ENCODE measurements around the gene ZP1.

ZP1 gene

DNA sequence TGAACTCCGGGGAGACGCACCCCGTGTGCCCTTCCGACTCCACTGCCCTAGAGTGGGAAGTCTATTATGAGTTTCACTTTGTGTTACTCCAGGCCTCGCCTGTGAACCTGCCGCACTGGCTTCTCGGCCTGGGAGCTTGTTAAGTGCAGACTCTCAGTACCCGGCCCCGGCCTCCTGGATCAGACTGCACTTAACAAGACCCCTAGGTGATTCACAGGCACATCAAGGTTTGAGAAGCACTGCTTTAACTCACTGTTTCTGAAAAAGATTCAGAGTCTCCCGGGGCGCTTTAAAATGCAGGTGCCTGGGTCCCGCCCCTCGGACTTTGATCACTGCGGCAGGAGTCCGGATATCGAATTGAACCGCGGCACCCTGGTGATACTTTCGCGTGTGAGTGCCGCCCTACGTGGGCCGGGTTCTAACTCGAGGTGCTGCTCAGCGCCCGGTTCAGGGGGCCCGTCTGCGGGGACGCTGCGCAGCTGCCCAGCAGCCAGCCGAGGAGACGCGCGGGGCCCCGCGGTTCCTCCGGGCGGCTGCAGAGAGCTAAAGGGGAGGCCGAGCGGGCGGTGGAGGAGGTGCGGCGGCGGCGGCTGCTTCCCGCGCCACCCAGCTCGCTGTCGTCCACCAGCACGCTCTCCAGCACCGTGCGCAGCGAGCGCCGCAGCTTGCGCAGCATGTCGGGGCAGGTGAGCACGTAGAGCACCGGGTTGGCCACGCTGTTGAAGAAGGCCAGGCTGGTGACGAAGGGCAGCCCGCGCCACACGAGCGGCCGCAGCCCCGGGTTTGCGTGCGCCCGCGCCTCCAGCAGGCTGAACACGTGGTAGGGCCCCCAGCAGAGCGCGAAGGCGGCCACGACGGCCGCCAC is 15.0 kb upstream of the ZP1 start:
- peaks cover 4% of the 10 kb centered on the region for H3K4me1 Mint-ChIP-seq (ENCODE audit: low read depth)
- H3K9me3 Mint-ChIP-seq, result no peaks in the 10 kb centered on the region
- no peaks in the 10 kb centered on the region for H3K27me3 Mint-ChIP-seq
- H3K27ac Mint-ChIP-seq, result no peak overlapping the region
- no peak overlapping the region for H3K4me3 Mint-ChIP-seq
- peaks cover 48% of the 10 kb centered on the region for H3K36me3 Mint-ChIP-seq (ENCODE audit: low read depth)

GRCh38 chr11:60852982-60853950 is 14.1 kb upstream of the ZP1 start:
- H3K9me3 Mint-ChIP-seq, result no peaks in the 10 kb centered on the region
- no peak overlapping the region for H3K4me3 Mint-ChIP-seq
- H3K4me1 Mint-ChIP-seq (ENCODE audit: low read depth), result peaks cover 13% of the 10 kb centered on the region
- H3K27me3 Mint-ChIP-seq, result no peaks in the 10 kb centered on the region
- peaks cover 42% of the 10 kb centered on the region for H3K36me3 Mint-ChIP-seq (ENCODE audit: low read depth)
- H3K27ac Mint-ChIP-seq, result no peak overlapping the region

DNA sequence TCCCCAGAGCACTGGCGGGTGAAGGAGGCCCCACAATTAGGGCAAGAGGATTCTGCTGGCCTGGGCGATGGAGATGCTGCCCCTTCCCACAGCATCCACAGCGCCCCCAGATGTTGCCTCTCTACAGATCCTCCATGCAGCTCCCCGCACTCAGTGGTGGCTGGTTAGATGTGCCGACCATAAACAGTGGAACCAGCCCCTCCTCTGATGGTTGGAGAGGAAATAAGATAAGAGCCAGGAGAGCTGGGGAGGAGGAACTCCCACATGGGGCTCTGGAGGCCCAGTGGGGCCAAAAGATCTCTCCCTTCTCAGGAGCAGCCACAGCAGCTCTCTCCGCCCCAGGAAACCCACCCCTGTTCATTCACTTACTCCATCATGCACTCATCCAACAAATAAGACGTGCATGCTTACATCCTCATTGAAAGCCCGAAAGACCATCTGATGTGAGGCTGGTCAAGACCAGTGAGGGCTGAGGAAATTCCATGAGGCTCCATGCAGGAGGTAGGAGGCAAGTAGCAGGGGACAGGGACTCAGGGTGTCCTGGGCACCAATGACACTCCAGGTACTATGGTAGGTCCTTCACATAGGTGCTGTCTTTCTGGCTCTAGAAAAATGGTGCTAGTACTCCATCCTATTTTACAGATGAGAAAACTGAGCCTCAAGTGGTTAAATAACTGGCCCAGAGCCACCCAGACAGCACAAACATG is 13.0 kb upstream of the ZP1 start:
- no peak overlapping the region for H3K4me3 Mint-ChIP-seq
- no peak overlapping the region for H3K27ac Mint-ChIP-seq

DNA sequence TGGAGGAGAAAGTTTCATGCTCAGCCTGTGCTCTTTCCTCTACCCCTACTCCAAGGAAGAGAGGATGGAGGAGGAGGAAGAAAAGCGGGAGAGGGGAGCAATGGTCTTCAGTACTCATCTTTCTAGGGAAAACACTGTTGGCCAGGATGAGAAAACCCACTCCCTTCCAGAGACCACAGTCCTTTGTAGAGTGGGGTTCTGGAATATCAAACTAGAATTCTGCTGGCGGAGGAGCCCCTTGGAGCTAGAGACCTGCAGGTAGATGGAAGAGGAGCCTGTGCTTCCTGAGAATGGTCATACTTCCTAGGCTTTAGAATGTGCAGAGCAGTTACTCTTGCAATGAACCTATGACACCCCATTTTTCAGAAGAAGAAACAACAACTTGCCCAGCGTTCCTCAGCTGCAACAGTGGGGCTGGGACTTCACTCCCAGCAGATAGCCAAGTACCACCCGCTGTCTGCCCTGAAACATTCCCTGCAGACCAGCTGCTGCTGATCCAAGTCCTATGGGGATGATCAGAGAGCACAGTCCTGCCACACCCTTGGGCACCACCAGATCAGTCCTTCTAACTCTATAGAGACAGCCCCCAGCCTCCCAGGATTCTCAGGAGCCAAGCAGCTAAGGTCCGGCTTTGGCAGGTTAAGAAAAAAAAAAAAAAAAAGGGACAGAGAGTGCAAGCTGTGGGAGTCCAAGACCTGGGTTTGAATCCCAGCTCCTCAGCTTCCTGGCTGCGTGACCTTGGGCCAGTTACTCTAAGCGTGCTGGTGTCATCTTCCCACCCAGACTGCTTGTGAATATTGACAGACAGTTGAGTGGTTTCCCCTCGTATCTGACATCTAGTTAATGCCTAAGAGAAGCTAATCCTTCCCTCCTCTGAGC is 12.3 kb upstream of the ZP1 start:
- H3K4me1 Mint-ChIP-seq (ENCODE audit: low read depth), result peaks cover 24% of the 10 kb centered on the region
- no peak overlapping the region for H3K4me3 Mint-ChIP-seq
- H3K27ac Mint-ChIP-seq, result no peak overlapping the region
- no peaks in the 10 kb centered on the region for H3K9me3 Mint-ChIP-seq
- peaks cover 30% of the 10 kb centered on the region for H3K36me3 Mint-ChIP-seq (ENCODE audit: low read depth)
- no peaks in the 10 kb centered on the region for H3K27me3 Mint-ChIP-seq

More for the DNA sequence above, 13.0 kb upstream of the ZP1 start:
- Mint-ChIP-seq H3K27me3 (no peaks in the 10 kb centered on the region), H3K4me1 (ENCODE audit: low read depth) (peaks cover 23% of the 10 kb centered on the region), H3K9me3 (no peaks in the 10 kb centered on the region), H3K36me3 (ENCODE audit: low read depth) (peaks cover 36% of the 10 kb centered on the region)

GRCh38 chr11:60855726-60856633 is 11.4 kb upstream of the ZP1 start, which contains the start of gene PTGDR2:
PTGDR2 (minus strand) TSS chr11:60855950; CDS start chr11:60853722, 2,228 bp downstream.
- Mint-ChIP-seq H3K27me3 (no peaks in the 10 kb centered on the region), H3K27ac (no peak within 1 kb of the TSS), H3K4me1 (ENCODE audit: low read depth) (peaks cover 24% of the 10 kb centered on the region), H3K4me3 (no peak within 1 kb of the TSS), H3K9me3 (no peaks in the 10 kb centered on the region), H3K36me3 (ENCODE audit: low read depth) (peaks cover 23% of the 10 kb centered on the region)

GRCh38 chr11:60857378-60858232 is 9.7 kb upstream of the ZP1 start:
- Mint-ChIP-seq H3K36me3 (ENCODE audit: low read depth) (peaks cover 10% of the 10 kb centered on the region), H3K27me3 (no peaks in the 10 kb centered on the region), H3K4me1 (ENCODE audit: low read depth) (peaks cover 24% of the 10 kb centered on the region), H3K9me3 (no peaks in the 10 kb centered on the region), H3K27ac (peak overlapping the region; percentile 7), H3K4me3 (no peak overlapping the region)

DNA sequence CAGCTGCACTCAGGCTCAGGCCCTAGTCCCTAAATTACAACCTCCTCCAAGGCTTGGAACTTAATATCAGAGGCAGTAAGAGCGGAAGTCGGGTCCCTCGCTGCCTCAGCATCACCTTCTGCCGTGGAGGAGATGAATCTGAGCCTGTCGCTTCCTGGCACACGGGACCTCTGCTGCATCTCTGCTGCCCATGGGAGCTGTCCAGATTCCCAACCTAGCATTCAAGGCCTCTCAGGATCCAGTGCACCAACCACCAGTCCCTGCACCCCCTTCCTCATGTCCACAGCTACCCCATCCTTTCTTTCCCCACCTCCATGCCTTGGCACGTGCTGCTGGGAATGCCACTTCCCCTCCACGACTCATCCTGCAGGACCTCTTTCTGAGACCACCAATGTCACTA is 9.1 kb upstream of the ZP1 start:
- peak overlapping the region; percentile 28 for H3K27ac Mint-ChIP-seq
- no peaks in the 10 kb centered on the region for H3K27me3 Mint-ChIP-seq
- no peaks in the 10 kb centered on the region for H3K9me3 Mint-ChIP-seq
- peaks cover 24% of the 10 kb centered on the region for H3K4me1 Mint-ChIP-seq (ENCODE audit: low read depth)
- peaks cover 7% of the 10 kb centered on the region for H3K36me3 Mint-ChIP-seq (ENCODE audit: low read depth)
- H3K4me3 Mint-ChIP-seq, result no peak overlapping the region

GRCh38 chr11:60858731-60859464 is 8.4 kb upstream of the ZP1 start:
- peaks cover under 1% of the 10 kb centered on the region for H3K36me3 Mint-ChIP-seq (ENCODE audit: low read depth)
- no peaks in the 10 kb centered on the region for H3K9me3 Mint-ChIP-seq
- peak overlapping the region; percentile 28 for H3K27ac Mint-ChIP-seq
- no peak overlapping the region for H3K4me3 Mint-ChIP-seq
- peaks cover 24% of the 10 kb centered on the region for H3K4me1 Mint-ChIP-seq (ENCODE audit: low read depth)
- H3K27me3 Mint-ChIP-seq, result no peaks in the 10 kb centered on the region

- no peaks in the 10 kb centered on the region for H3K9me3 Mint-ChIP-seq
- no peaks in the 10 kb centered on the region for H3K27me3 Mint-ChIP-seq
- H3K36me3 Mint-ChIP-seq (ENCODE audit: low read depth), result no peaks in the 10 kb centered on the region
- H3K4me3 Mint-ChIP-seq, result no peak overlapping the region
- no peak overlapping the region for H3K27ac Mint-ChIP-seq
- peaks cover 24% of the 10 kb centered on the region for H3K4me1 Mint-ChIP-seq (ENCODE audit: low read depth)
Observed at GRCh38 chr11:60859616-60860250, 7.6 kb upstream of the ZP1 start.

GRCh38 chr11:60860943-60861342 is 6.4 kb upstream of the ZP1 start:
- H3K27me3 Mint-ChIP-seq, result no peaks in the 10 kb centered on the region
- no peak overlapping the region for H3K4me3 Mint-ChIP-seq
- no peak overlapping the region for H3K27ac Mint-ChIP-seq
- H3K9me3 Mint-ChIP-seq, result no peaks in the 10 kb centered on the region
- H3K4me1 Mint-ChIP-seq (ENCODE audit: low read depth), result peaks cover 24% of the 10 kb centered on the region
- H3K36me3 Mint-ChIP-seq (ENCODE audit: low read depth), result no peaks in the 10 kb centered on the region

GRCh38 chr11:60862171-60862570 is 5.2 kb upstream of the ZP1 start:
- Mint-ChIP-seq H3K4me3 (no peak overlapping the region), H3K27ac (no peak overlapping the region), H3K36me3 (ENCODE audit: low read depth) (no peaks in the 10 kb centered on the region), H3K9me3 (no peaks in the 10 kb centered on the region), H3K27me3 (no peaks in the 10 kb centered on the region), H3K4me1 (ENCODE audit: low read depth) (peaks cover 20% of the 10 kb centered on the region)
